Gastroesophageal sphincter (tissue), 3 donors: Measurements from ENCODE around the gene ZDHHC11B.
"Not testable (repeated sequence)": the region's sequence is repeated elsewhere in the genome, so short reads cannot be mapped to it uniquely, and the experiment has no call there.

Experiments used
- EP300 ChIP-seq: sonication (generic); formaldehyde crosslinking; IDR thresholded peaks from one replicate; pipeline ENCODE4 v1.6.1; 2017; ENCODE audit warnings: antibody characterized with exemption, mild to moderate bottlenecking
- POLR2A ChIP-seq, 2 donors: fragments of 450-650 bp; IDR thresholded peaks; one replicate each; pipeline ENCODE4 v1.6.1; 2017; ENCODE audit warnings: antibody characterized with exemption in 2 of 2, mild to moderate bottlenecking in 2 of 2, moderate library complexity in 1 of 2
- TF ChIP-seq, protein P1 (sequence below), 4 experiments: fragments of 200-600 bp in 2 of 4; fragments of 450-650 bp in 2 of 4; sonication (generic) in 1 of 4; IDR thresholded peaks; one replicate each; pipeline ENCODE4 v1.5.1; 2017 to 2019; ENCODE audit warnings: antibody characterized with exemption in 4 of 4, mild to moderate bottlenecking in 2 of 4, moderate library complexity in 2 of 4

DNA sequence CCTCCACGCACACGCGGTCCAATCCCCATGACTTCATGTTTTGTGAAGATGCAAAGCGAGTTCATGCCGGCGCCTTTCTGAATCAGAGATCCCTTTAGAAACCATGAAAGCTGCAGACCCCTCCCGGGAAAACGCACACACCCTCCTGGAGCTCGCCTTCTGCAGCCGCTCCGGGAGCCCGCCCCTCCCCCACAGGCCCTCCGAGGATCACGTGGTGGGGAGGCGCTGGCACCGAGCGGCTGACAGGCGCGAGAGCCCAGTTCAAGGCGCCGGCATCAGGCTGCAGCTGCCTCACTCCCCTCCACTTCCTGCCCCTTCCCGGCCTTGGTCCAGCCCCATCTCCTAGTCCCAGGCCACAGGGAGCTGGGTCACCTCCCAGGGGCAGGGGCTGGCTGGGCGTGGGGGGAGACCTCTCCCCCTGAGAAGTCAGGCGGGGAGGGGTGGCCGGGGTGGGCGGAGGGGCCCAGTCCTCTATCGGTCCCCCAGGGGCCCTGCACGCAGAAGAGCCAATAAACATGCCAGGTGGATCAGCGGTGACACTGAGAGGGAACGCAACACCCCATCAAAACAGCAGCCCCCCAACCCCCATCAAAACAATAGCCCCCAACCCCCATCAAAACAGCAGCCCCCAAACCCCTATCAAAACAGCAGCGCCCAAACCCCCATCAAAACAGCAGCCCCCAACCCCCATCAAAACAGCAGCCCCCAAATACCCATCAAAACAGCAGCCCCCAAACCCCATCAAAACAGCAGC is 1.3 kb downstream of the ZDHHC11B start:
- TF ChIP-seq EP300; POLR2A (IDR thresholded peaks at IDR 0.05): not testable (repeated sequence)
- TF ChIP-seq, protein P1, sequence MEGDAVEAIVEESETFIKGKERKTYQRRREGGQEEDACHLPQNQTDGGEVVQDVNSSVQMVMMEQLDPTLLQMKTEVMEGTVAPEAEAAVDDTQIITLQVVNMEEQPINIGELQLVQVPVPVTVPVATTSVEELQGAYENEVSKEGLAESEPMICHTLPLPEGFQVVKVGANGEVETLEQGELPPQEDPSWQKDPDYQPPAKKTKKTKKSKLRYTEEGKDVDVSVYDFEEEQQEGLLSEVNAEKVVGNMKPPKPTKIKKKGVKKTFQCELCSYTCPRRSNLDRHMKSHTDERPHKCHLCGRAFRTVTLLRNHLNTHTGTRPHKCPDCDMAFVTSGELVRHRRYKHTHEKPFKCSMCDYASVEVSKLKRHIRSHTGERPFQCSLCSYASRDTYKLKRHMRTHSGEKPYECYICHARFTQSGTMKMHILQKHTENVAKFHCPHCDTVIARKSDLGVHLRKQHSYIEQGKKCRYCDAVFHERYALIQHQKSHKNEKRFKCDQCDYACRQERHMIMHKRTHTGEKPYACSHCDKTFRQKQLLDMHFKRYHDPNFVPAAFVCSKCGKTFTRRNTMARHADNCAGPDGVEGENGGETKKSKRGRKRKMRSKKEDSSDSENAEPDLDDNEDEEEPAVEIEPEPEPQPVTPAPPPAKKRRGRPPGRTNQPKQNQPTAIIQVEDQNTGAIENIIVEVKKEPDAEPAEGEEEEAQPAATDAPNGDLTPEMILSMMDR (IDR thresholded peaks at IDR 0.05): peak in 1 of 4 experiments; percentile 8
